KMS-11 (cell line): ENCODE results near the gene YPEL2.

Experiments
- H2AFZ ChIP-seq: fragments of 200-600 bp; sonication (generic); 2 replicates; pipeline ENCODE4 v1.6.1; 2016; ENCODE audit warnings: antibody characterized with exemption, mixed run types, low read depth
- H3K27ac ChIP-seq: fragments of 200-600 bp; sonication (generic); 2 replicates; pipeline ENCODE4 v1.6.1; 2016; ENCODE audit warnings: mild to moderate bottlenecking, mixed run types
- H3K27me3 ChIP-seq: fragments of 200-600 bp; sonication (generic); 2 replicates; pipeline ENCODE4 v1.6.1; 2017; ENCODE audit warnings: mild to moderate bottlenecking, low read depth, mixed run types, moderate library complexity; ENCODE audit not compliant: insufficient read depth
- H3K36me3 ChIP-seq: fragments of 200-600 bp; sonication (generic); 2 replicates; pipeline ENCODE4 v1.6.1; 2017; ENCODE audit warnings: mild to moderate bottlenecking, mixed run types; ENCODE audit not compliant: insufficient read depth
- H3K4me1 ChIP-seq: fragments of 200-600 bp; sonication (generic); 2 replicates; pipeline ENCODE4 v1.6.1; 2016; ENCODE audit warnings: mild to moderate bottlenecking, low read depth, mixed run types; ENCODE audit not compliant: poor library complexity, severe bottlenecking
- H3K4me2 ChIP-seq: fragments of 200-600 bp; sonication (generic); 2 replicates; pipeline ENCODE4 v1.7.0; 2016; ENCODE audit warnings: mild to moderate bottlenecking, mixed run types
- H3K4me3 ChIP-seq: fragments of 200-600 bp; sonication (generic); IDR thresholded peaks from 2 replicates; pipeline ENCODE4 v1.6.1; 2017; ENCODE audit warnings: low read depth, low read length, mixed read lengths; ENCODE audit not compliant: insufficient read depth
- H3K79me2 ChIP-seq: fragments of 200-600 bp; sonication (generic); 2 replicates; pipeline ENCODE4 v1.6.1; 2016; ENCODE audit warnings: low read depth, mixed run types; ENCODE audit not compliant: insufficient read depth
- H3K9ac ChIP-seq: fragments of 200-600 bp; sonication (generic); 2 replicates; pipeline ENCODE4 v1.6.1; 2016; ENCODE audit warnings: mild to moderate bottlenecking, mixed run types
- H4K20me1 ChIP-seq: fragments of 200-600 bp; sonication (generic); 2 replicates; pipeline ENCODE4 v1.6.1; 2016; ENCODE audit warnings: mild to moderate bottlenecking, mixed run types; ENCODE audit not compliant: insufficient read depth
- CTCF ChIP-seq: fragments of 200-600 bp; sonication (generic); conservative IDR thresholded peaks from 2 replicates; pipeline ENCODE4 v1.6.1; 2017; ENCODE audit warnings: low read depth, mild to moderate bottlenecking, antibody characterized with exemption, low read length, moderate library complexity, mixed read lengths

The YPEL2 gene

GRCh38 chr17:59378675-59379074 lies 47.2 kb downstream of the YPEL2 start:
- H3K27me3 ChIP-seq: no peaks in the 10 kb centered on the region
- no peak overlapping the region for H3K4me3 ChIP-seq
- H3K79me2 ChIP-seq: no peaks in the 10 kb centered on the region
- H3K36me3 ChIP-seq: no peaks in the 10 kb centered on the region
- TF ChIP-seq CTCF: no peak
- H3K4me1 ChIP-seq: peaks cover 5% of the 10 kb centered on the region
- no peaks in the 10 kb centered on the region for H4K20me1 ChIP-seq
- no peak overlapping the region for H2AFZ ChIP-seq
- no peak overlapping the region for H3K4me2 ChIP-seq
- no peak overlapping the region for H3K9ac ChIP-seq
- H3K27ac ChIP-seq: no peak overlapping the region

DNA sequence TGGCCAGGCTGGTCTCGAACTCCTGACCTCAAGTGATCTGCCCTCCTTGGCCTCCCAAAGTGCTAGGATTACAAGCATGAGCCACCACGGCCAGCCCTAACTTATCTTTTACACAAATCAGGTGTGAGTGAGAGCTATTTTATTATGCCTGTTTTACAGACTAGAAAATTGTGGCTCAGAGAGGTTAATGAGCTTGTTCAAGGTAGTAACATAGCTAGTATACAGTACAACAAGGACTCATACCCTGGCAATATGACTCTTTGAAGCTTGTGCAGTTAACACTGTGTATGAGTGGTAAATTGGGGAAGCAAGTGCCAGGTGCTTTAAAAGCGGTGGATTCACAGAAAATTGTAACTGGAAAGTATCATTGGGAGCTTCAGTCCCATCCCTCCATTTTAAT lies 49.0 kb downstream of the YPEL2 start:
- Histone ChIP-seq H3K4me3 (no peak overlapping the region), H3K27me3 (no peaks in the 10 kb centered on the region), H3K79me2 (no peaks in the 10 kb centered on the region), H4K20me1 (no peaks in the 10 kb centered on the region), H3K27ac (no peak overlapping the region), H3K4me1 (peaks cover 5% of the 10 kb centered on the region), H3K9ac (no peak overlapping the region), H3K36me3 (no peaks in the 10 kb centered on the region), H2AFZ (no peak overlapping the region), H3K4me2 (no peak overlapping the region)
- TF ChIP-seq CTCF: no peak

DNA sequence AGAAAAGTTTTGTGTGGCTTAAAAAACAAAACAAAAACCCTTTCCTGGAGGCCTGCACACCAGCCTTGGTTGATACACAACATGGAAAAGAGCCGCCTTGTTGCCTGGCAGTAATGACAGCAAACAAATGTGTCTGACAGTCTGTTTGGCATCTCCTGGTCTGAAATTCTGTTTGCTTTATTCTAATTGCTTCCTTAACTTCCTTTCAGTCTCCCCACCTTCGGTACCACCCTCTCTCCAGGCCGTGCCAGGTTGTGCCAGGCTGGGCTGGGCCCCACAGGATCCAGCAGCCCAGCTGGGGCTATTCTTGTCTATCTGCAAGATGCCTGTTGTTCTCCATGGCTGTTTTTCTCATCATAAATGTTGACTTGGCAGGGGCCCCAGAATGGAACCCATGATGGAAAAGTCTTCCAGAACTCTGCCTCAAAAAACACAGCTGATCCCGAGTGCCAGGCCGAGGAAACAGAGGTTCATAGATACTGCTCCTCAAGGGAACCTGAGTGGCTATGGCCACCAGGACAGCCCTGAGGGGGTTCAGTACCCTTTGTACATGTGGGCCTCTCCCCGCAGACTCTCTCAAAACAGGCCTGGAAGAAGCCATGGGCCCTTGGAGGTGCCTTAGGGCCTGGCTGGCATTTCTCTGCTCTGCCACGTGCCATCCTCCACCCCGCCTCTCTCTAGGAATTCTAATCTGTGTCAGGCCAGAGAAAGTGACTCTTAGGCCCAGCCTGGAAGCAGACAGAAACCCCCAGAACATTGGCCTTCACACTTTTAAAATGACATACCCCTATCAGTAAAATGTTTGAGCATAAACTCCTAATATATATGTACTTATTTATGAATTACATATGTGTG lies 50.5 kb downstream of the YPEL2 start:
- no peak overlapping the region for H2AFZ ChIP-seq
- H4K20me1 ChIP-seq: no peaks in the 10 kb centered on the region
- H3K4me2 ChIP-seq: no peak overlapping the region
- H3K27ac ChIP-seq: no peak overlapping the region
- H3K9ac ChIP-seq: no peak overlapping the region
- H3K4me1 ChIP-seq: no peaks in the 10 kb centered on the region
- no peak for TF ChIP-seq CTCF
- H3K27me3 ChIP-seq: no peaks in the 10 kb centered on the region
- H3K36me3 ChIP-seq: no peaks in the 10 kb centered on the region
- no peak overlapping the region for H3K4me3 ChIP-seq
- no peaks in the 10 kb centered on the region for H3K79me2 ChIP-seq

DNA sequence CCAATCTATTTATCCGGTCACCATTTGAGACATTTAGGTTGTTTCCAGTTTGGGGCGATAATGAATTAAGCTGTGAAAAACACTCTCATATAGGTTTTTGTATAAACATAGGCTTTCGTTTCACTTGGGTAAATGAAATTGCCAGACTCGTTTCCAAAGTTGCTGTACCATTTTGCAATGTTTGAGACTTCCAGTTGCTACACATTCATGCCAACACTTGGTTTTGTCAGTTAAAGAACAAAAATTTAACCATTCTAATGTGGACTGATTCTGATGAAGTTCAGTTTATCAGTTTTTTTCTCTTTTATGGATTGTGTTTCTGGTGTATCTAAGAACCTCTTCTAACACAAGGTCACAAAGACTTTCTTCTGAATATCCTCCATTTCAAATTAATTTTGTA lies 52.4 kb downstream of the YPEL2 start:
- H3K9ac ChIP-seq: no peak overlapping the region
- no peak overlapping the region for H2AFZ ChIP-seq
- H4K20me1 ChIP-seq: no peaks in the 10 kb centered on the region
- no peaks in the 10 kb centered on the region for H3K4me1 ChIP-seq
- H3K27ac ChIP-seq: no peak overlapping the region
- H3K4me2 ChIP-seq: no peak overlapping the region
- H3K27me3 ChIP-seq: no peaks in the 10 kb centered on the region
- H3K4me3 ChIP-seq: no peak overlapping the region
- H3K79me2 ChIP-seq: no peaks in the 10 kb centered on the region
- no peaks in the 10 kb centered on the region for H3K36me3 ChIP-seq
- TF ChIP-seq CTCF: no peak
